Measurements from ENCODE around the gene GRK5. TPM values are rescaled to one million over a fixed set of nuclear protein-coding genes. Genes with fewer than 3 reads are reported as not detected.
A peak's percentile ranks its signal among the peaks of the same experiment; 100 is the strongest.

GRK5 gene
- total RNA-seq, 1 experiment from 2014 or later = 1.2 TPM

- DNase-seq = no peak
- Histone ChIP-seq H3K27me3 (ENCODE audit: control insufficient read depth, insufficient read depth, low read length) (peaks cover 1% of the 10 kb centered on the region; the same call in 1 of the 2 replicates), H3K36me3 (replicated peaks; ENCODE audit: control insufficient read depth, insufficient read depth, low read length) (no peaks in the 10 kb centered on the region), H3K4me3 (ENCODE audit: insufficient read depth, low read depth, low read length) (no peak overlapping the region)
Measured at GRCh38 chr10:119308089-119308488, 100.7 kb downstream of the GRK5 start.

GRCh38 chr10:119308551-119309422 is 101.4 kb downstream of the GRK5 start:
- Histone ChIP-seq H3K36me3 (replicated peaks; ENCODE audit: control insufficient read depth, insufficient read depth, low read length) (no peaks in the 10 kb centered on the region), H3K27me3 (ENCODE audit: control insufficient read depth, insufficient read depth, low read length) (peaks cover 1% of the 10 kb centered on the region; the same call in 1 of the 2 replicates), H3K4me3 (ENCODE audit: insufficient read depth, low read depth, low read length) (no peak overlapping the region)
- no peak for DNase-seq

- DNase-seq = no peak
- Histone ChIP-seq H3K27me3 (ENCODE audit: control insufficient read depth, insufficient read depth, low read length) (peaks cover 1% of the 10 kb centered on the region; the same call in 1 of the 2 replicates), H3K36me3 (replicated peaks; ENCODE audit: control insufficient read depth, insufficient read depth, low read length) (no peaks in the 10 kb centered on the region), H3K4me3 (ENCODE audit: insufficient read depth, low read depth, low read length) (no peak overlapping the region)
Measured at GRCh38 chr10:119309423-119309770, 102.0 kb downstream of the GRK5 start.

- Histone ChIP-seq H3K36me3 (replicated peaks; ENCODE audit: control insufficient read depth, insufficient read depth, low read length) (no peaks in the 10 kb centered on the region), H3K27me3 (ENCODE audit: control insufficient read depth, insufficient read depth, low read length) (peaks cover 1% of the 10 kb centered on the region; the same call in 1 of the 2 replicates), H3K4me3 (ENCODE audit: insufficient read depth, low read depth, low read length) (no peak overlapping the region)
- DNase-seq = no peak
Measured at GRCh38 chr10:119310806-119311205, 103.4 kb downstream of the GRK5 start.

GRCh38 chr10:119312241-119312640 is 104.9 kb downstream of the GRK5 start:
- no peak overlapping the region for H3K4me3 ChIP-seq (ENCODE audit: insufficient read depth, low read depth, low read length)
- H3K36me3 ChIP-seq (replicated peaks; ENCODE audit: control insufficient read depth, insufficient read depth, low read length) = no peaks in the 10 kb centered on the region
- peaks cover 3% of the 10 kb centered on the region; the same call in 1 of the 2 replicates for H3K27me3 ChIP-seq (ENCODE audit: control insufficient read depth, insufficient read depth, low read length)
- DNase-seq = no peak

GRCh38 chr10:119313024-119313423 is 105.7 kb downstream of the GRK5 start:
- no peaks in the 10 kb centered on the region for H3K36me3 ChIP-seq (replicated peaks; ENCODE audit: control insufficient read depth, insufficient read depth, low read length)
- DNase-seq = no peak

GRCh38 chr10:119313644-119314043 is 106.3 kb downstream of the GRK5 start:
- DNase-seq = no peak
- Histone ChIP-seq H3K4me3 (ENCODE audit: insufficient read depth, low read depth, low read length) (no peak overlapping the region), H3K36me3 (replicated peaks; ENCODE audit: control insufficient read depth, insufficient read depth, low read length) (no peaks in the 10 kb centered on the region), H3K27me3 (ENCODE audit: control insufficient read depth, insufficient read depth, low read length) (peaks cover 3% of the 10 kb centered on the region; the same call in 1 of the 2 replicates)

More at GRCh38 chr10:119313024-119313423, 105.7 kb downstream of the GRK5 start:
- H3K27me3 ChIP-seq (ENCODE audit: control insufficient read depth, insufficient read depth, low read length) = peaks cover 3% of the 10 kb centered on the region; the same call in 1 of the 2 replicates
- H3K4me3 ChIP-seq (ENCODE audit: insufficient read depth, low read depth, low read length) = no peak overlapping the region

- Histone ChIP-seq H3K36me3 (replicated peaks; ENCODE audit: control insufficient read depth, insufficient read depth, low read length) (no peaks in the 10 kb centered on the region), H3K4me3 (ENCODE audit: insufficient read depth, low read depth, low read length) (no peak overlapping the region), H3K27me3 (ENCODE audit: control insufficient read depth, insufficient read depth, low read length) (peaks cover 3% of the 10 kb centered on the region; the same call in 1 of the 2 replicates)
- no peak for DNase-seq
Measured at GRCh38 chr10:119314061-119314460, 106.7 kb downstream of the GRK5 start.

- Histone ChIP-seq H3K36me3 (replicated peaks; ENCODE audit: control insufficient read depth, insufficient read depth, low read length) (no peaks in the 10 kb centered on the region), H3K4me3 (ENCODE audit: insufficient read depth, low read depth, low read length) (no peak overlapping the region), H3K27me3 (ENCODE audit: control insufficient read depth, insufficient read depth, low read length) (peaks cover 3% of the 10 kb centered on the region; the same call in 1 of the 2 replicates)
- DNase-seq = no peak
Measured at GRCh38 chr10:119314486-119314885, 107.1 kb downstream of the GRK5 start.

GRCh38 chr10:119315128-119316001 is 108.0 kb downstream of the GRK5 start:
- Histone ChIP-seq H3K4me3 (ENCODE audit: insufficient read depth, low read depth, low read length) (no peak overlapping the region), H3K36me3 (replicated peaks; ENCODE audit: control insufficient read depth, insufficient read depth, low read length) (no peaks in the 10 kb centered on the region), H3K27me3 (ENCODE audit: control insufficient read depth, insufficient read depth, low read length) (peaks cover 3% of the 10 kb centered on the region; the same call in 1 of the 2 replicates)
- peak; percentile 73 for DNase-seq

GRCh38 chr10:119316002-119316358 is 108.6 kb downstream of the GRK5 start:
- H3K4me3 ChIP-seq (ENCODE audit: insufficient read depth, low read depth, low read length) = no peak overlapping the region
- DNase-seq = no peak
- H3K27me3 ChIP-seq (ENCODE audit: control insufficient read depth, insufficient read depth, low read length) = peaks cover 3% of the 10 kb centered on the region; the same call in 1 of the 2 replicates
- no peaks in the 10 kb centered on the region for H3K36me3 ChIP-seq (replicated peaks; ENCODE audit: control insufficient read depth, insufficient read depth, low read length)

GRCh38 chr10:119316729-119317097 is 109.3 kb downstream of the GRK5 start:
- Histone ChIP-seq H3K27me3 (ENCODE audit: control insufficient read depth, insufficient read depth, low read length) (peaks cover 3% of the 10 kb centered on the region; the same call in 1 of the 2 replicates), H3K4me3 (ENCODE audit: insufficient read depth, low read depth, low read length) (no peak overlapping the region), H3K36me3 (replicated peaks; ENCODE audit: control insufficient read depth, insufficient read depth, low read length) (no peaks in the 10 kb centered on the region)
- DNase-seq = no peak

GRCh38 chr10:119318411-119319160 is 111.2 kb downstream of the GRK5 start:
- no peak for DNase-seq
- H3K36me3 ChIP-seq (replicated peaks; ENCODE audit: control insufficient read depth, insufficient read depth, low read length) = no peaks in the 10 kb centered on the region
- no peak overlapping the region for H3K4me3 ChIP-seq (ENCODE audit: insufficient read depth, low read depth, low read length)
- H3K27me3 ChIP-seq (ENCODE audit: control insufficient read depth, insufficient read depth, low read length) = peaks cover 2% of the 10 kb centered on the region; the same call in 1 of the 2 replicates

Data from H7 (cell line).